ENCODE data around the gene NDC1.

NDC1 gene

DNA sequence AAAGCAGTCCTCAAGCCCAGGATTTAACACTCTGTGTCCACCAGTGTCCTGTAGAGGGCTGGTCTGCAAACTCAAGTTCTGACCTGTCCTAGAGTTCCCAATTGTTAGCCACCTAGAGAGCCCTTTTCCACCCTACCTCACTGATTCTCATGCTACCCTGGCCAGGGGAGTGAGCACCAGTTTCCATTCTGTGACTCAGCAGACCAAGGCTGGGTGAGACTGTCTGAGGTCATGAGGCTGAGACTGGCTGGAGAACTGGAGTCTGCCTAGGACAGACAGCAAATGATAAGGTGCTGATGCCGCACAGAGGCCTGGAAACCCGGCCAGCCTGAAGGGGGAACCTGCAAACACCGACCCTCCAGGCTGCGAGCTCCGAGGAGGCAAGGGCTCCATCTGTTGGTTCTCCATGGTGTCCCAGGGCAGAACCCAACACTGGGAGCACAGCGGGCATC is 112.8 kb downstream of the NDC1 start:
- TF ChIP-seq, protein P1, sequence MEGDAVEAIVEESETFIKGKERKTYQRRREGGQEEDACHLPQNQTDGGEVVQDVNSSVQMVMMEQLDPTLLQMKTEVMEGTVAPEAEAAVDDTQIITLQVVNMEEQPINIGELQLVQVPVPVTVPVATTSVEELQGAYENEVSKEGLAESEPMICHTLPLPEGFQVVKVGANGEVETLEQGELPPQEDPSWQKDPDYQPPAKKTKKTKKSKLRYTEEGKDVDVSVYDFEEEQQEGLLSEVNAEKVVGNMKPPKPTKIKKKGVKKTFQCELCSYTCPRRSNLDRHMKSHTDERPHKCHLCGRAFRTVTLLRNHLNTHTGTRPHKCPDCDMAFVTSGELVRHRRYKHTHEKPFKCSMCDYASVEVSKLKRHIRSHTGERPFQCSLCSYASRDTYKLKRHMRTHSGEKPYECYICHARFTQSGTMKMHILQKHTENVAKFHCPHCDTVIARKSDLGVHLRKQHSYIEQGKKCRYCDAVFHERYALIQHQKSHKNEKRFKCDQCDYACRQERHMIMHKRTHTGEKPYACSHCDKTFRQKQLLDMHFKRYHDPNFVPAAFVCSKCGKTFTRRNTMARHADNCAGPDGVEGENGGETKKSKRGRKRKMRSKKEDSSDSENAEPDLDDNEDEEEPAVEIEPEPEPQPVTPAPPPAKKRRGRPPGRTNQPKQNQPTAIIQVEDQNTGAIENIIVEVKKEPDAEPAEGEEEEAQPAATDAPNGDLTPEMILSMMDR (IDR thresholded peaks at IDR 0.05): no peak

DNA sequence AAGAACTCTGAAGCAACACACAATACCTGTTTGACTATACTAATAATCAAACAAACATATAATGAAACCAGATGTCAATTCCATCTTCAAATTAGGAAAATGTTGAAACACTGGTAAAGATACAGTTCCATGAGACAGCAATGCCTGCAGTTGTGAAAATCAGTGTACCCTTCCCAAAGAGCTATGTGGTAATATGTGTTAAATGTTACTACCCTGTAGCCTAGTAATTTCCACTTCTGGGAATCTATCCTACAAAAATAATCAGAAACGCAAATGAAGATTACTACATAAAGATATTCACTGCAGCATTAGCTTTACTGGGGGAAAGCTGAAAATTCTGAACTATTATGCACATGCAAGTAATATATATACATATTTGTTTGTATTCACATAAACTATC is 116.1 kb downstream of the NDC1 start:
- TF ChIP-seq, protein P1 (IDR thresholded peaks at IDR 0.05): no peak

DNA sequence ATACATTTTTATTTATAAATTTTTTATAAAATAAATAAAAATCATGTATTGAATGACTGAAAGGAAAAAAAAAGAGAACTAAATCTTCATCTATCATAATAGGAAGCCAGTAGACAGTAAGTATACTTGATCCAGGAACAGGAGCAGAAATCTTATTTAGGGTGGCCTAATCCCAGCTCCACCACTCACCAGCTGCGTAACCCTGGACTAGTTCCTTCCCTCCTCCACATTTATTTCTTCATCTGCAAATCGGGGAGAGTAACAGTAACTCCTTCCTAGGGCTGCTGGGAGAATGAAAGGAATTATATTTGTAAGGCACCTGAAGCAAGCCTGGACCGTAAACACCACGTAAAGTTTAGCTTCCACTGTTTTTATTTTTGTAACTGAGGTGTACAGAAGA is 117.0 kb downstream of the NDC1 start:
- TF ChIP-seq, protein P1 (IDR thresholded peaks at IDR 0.05): no peak

DNA sequence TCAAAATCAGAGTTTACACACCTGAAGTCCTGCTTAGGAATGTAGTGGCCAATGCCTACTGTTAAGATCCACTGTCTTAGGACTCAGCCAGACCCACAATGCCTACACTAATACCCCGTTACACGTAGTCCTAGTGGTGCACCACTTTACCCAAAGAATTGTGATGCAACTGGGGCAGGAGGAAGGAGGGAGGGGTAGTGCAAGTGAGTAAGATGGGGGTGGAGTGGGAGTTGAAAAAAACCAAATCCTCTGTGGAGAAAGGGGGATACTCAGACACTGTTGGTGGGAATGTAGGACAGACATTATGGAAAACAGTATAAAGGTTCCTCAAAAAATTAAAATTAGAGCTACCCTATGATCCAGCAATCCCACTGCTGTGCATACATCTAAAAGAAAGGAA is 118.6 kb downstream of the NDC1 start:
- TF ChIP-seq, protein P1 (IDR thresholded peaks at IDR 0.05): no peak

DNA sequence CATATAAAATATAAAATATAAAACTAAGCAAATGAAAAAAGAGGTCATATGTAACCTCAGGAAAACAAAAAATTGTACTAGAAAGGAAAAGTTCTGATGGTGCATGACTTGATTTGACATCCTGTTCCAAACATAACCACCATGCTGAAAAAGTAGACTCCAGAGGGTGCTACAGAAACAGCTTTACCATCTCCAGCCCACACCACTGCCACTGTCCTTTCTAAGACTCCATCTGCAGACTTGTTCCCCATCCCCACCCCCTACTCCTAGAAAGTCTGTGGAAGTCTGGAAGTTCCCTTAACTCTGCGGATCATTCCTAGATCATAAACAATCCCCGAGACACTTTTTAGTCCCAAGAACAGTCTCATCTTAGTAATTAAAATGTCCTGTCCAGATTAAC is 119.7 kb downstream of the NDC1 start:
- TF ChIP-seq, protein P1 (IDR thresholded peaks at IDR 0.05): no peak

DNA sequence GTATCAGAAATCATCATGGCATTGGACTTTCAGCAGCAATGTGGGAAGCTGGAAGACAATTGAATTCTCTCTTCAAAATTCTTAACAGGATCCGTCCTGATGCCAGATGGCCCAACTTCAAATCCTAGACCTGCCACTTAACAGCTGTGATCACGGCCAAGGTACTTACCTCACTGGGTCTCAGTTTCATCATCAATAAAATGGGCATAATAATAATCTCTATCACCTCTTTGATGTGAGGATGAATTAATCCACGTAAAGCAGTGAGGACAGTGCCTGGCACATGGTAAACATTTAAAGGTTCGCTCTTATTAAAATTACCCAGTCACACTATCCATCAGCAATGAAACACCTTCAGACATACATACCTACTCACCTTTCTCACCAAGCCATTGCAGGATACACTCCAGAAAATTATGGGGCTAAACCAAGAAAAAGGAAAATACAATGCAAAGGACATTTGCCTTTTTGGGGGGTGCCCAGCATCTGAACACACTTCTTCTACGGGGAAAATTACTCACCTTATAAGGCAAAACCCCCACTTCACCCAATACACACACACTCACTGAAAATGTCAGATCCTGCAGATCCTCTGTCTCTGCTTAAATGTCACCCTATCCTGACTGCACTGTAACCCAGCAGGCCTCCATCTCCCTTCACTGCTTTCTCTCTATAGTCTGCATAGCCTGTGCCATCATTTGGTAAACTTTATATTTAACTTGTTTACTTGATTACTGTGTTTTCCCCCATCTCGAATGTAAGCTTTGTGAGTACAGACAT is 120.9 kb downstream of the NDC1 start:
- TF ChIP-seq, protein P1 (IDR thresholded peaks at IDR 0.05): no peak

DNA sequence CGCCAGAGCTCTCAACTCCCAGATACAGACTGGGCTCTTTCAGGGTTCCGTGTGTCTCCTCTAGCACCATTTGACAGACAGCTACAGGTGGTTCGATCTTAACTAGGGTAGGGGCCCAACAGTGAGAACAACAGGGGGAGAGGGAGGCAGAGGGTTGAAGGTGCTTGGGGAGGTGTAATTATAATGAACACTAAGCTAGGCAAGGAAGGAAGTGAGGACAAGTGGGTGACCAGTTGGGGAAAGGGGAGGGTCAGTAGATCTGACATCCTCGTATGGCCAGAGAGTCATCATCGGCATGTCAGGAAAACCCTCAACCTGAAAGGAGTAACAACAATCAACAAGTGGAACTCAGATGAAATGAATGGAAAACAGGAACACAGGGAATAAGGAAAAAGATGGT is 121.9 kb downstream of the NDC1 start:
- TF ChIP-seq, protein P1 (IDR thresholded peaks at IDR 0.05): no peak
